Measurements from ENCODE around the gene COL28A1. TPM values are rescaled to one million over a fixed set of nuclear protein-coding genes. Genes with fewer than 3 reads are reported as not detected.

The COL28A1 gene
- total RNA-seq, 1 experiment from 2014 or later = 7.3 TPM

DNA sequence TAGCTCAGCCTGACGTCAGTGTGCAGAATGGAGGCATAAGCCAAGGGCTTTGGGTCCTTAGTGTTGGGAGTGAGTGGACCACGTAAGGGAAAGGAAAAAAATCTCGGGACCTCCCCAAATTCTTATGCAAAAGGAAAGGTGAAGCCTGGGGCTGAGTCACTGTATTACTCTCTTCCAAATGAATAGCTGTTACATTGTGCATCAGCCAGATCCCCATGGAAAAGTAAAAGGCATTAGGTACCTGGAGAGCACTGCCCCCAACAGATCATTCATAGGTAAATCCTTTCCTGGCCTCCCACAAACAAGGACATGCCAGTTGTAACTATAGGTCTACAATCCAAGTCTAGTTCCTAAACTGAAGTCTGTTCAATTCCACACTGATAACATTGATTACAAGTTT, 182.8 kb downstream of the COL28A1 start:
- intact Hi-C loops (cut with micrococcal nuclease; ENCODE audit: unreplicated experiment) = loop anchor here (5.0 kb wide), 2 partner anchors 86 to 251 kb away; no protein-coding TSS in a partner anchor
- DNase-seq = no peak
- H3K9me3 Mint-ChIP-seq (ENCODE audit: unreplicated experiment) = no peaks in the 10 kb centered on the region
- CTCF ChIA-PET = no interaction called here
- no TSS peak for BruUV-seq (replicated peaks)
- Histone ChIP-seq H3K4me1 (peaks cover 12% of the 10 kb centered on the region; the same call in 1 of the 2 replicates), H3K27me3 (replicated peaks; ENCODE audit: control insufficient read depth, insufficient read depth, low read length) (no peaks in the 10 kb centered on the region), H3K4me3 (ENCODE audit: low read depth, low read length) (no peak overlapping the region), H3K9me3 (no peaks in the 10 kb centered on the region), H3K36me3 (ENCODE audit: control insufficient read depth, insufficient read depth, low read length) (no peaks in the 10 kb centered on the region)
- H3K4me3 Mint-ChIP-seq (ENCODE audit: unreplicated experiment) = no peak overlapping the region
- no peaks in the 10 kb centered on the region for H3K36me3 Mint-ChIP-seq (ENCODE audit: insufficient read depth, unreplicated experiment)
- H3K27me3 Mint-ChIP-seq (ENCODE audit: insufficient read depth, unreplicated experiment) = no peaks in the 10 kb centered on the region
- POLR2A ChIA-PET = no interaction called here
- peaks cover 16% of the 10 kb centered on the region for H3K4me1 Mint-ChIP-seq (ENCODE audit: low read depth, unreplicated experiment)
- no peak overlapping the region for H3K27ac Mint-ChIP-seq (ENCODE audit: unreplicated experiment)
- TF ChIP-seq, protein P1, sequence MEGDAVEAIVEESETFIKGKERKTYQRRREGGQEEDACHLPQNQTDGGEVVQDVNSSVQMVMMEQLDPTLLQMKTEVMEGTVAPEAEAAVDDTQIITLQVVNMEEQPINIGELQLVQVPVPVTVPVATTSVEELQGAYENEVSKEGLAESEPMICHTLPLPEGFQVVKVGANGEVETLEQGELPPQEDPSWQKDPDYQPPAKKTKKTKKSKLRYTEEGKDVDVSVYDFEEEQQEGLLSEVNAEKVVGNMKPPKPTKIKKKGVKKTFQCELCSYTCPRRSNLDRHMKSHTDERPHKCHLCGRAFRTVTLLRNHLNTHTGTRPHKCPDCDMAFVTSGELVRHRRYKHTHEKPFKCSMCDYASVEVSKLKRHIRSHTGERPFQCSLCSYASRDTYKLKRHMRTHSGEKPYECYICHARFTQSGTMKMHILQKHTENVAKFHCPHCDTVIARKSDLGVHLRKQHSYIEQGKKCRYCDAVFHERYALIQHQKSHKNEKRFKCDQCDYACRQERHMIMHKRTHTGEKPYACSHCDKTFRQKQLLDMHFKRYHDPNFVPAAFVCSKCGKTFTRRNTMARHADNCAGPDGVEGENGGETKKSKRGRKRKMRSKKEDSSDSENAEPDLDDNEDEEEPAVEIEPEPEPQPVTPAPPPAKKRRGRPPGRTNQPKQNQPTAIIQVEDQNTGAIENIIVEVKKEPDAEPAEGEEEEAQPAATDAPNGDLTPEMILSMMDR (IDR thresholded peaks at IDR 0.05; ENCODE audit: insufficient read depth in 1 of 2, low read depth in 1 of 2, low read length in 1 of 2, severe bottlenecking in 1 of 2, unreplicated experiment in 1 of 2) = peak; percentile 15 to 20

DNA sequence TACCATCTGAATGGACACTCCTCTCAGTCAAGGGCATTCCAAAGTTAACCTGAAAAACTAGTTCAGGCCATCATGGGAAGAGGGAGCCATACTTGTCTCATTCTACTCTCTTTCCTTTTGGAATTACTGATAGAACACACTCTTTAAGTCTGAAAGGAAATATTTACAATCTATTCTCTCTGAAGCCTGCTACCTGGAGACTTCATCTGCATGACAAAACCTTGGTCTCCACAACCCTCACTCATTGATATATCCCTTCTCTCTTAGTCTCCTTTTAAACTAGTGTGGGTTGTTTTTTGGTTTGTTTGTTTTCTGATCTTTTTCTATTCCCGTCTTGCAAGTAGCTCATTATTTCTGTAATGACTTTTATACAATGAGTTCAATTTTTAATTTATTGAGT, 183.8 kb downstream of the COL28A1 start:
- no TSS peak for BruUV-seq (replicated peaks)
- H3K27me3 ChIP-seq (replicated peaks; ENCODE audit: control insufficient read depth, insufficient read depth, low read length) = no peaks in the 10 kb centered on the region
- Mint-ChIP-seq H3K36me3 (ENCODE audit: insufficient read depth, unreplicated experiment) (no peaks in the 10 kb centered on the region), H3K27ac (ENCODE audit: unreplicated experiment) (no peak overlapping the region), H3K9me3 (ENCODE audit: unreplicated experiment) (no peaks in the 10 kb centered on the region), H3K4me3 (ENCODE audit: unreplicated experiment) (no peak overlapping the region), H3K27me3 (ENCODE audit: insufficient read depth, unreplicated experiment) (no peaks in the 10 kb centered on the region), H3K4me1 (ENCODE audit: low read depth, unreplicated experiment) (peaks cover 16% of the 10 kb centered on the region)
- DNase-seq = no peak
- intact Hi-C loops (cut with micrococcal nuclease; ENCODE audit: unreplicated experiment) = loop anchor here (5.0 kb wide), 2 partner anchors 85 to 250 kb away; no protein-coding TSS in a partner anchor
- TF ChIP-seq, protein P1 (IDR thresholded peaks at IDR 0.05; ENCODE audit: insufficient read depth in 1 of 2, low read depth in 1 of 2, low read length in 1 of 2, severe bottlenecking in 1 of 2, unreplicated experiment in 1 of 2) = no peak
- H3K4me1 ChIP-seq = peaks cover 12% of the 10 kb centered on the region; the same call in 1 of the 2 replicates
- H3K4me3 ChIP-seq (ENCODE audit: low read depth, low read length) = no peak overlapping the region
- ChIA-PET CTCF (no interaction called here), POLR2A (no interaction called here)
- H3K9me3 ChIP-seq = no peaks in the 10 kb centered on the region
- no peaks in the 10 kb centered on the region for H3K36me3 ChIP-seq (ENCODE audit: control insufficient read depth, insufficient read depth, low read length)

DNA sequence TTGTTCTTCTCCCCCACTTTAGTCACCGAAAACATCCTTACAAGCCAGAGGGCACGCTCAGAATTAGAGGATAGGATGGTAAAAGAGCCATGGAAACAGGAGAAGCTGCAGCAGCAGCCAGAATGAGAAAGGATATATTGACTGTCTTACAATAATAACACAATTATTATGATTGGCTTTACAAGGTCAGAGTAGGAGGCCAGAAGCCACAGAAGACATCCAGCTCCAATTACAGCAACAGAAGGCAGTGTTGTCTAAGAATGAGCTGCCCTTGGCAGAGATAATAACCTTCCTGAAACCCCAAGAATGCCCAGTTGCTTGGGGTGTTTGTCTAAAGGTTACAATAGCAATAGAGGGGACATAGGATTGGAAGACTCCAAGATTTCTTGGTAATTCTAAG, 184.5 kb downstream of the COL28A1 start:
- Mint-ChIP-seq H3K4me1 (ENCODE audit: low read depth, unreplicated experiment) (peaks cover 16% of the 10 kb centered on the region), H3K36me3 (ENCODE audit: insufficient read depth, unreplicated experiment) (no peaks in the 10 kb centered on the region), H3K27me3 (ENCODE audit: insufficient read depth, unreplicated experiment) (no peaks in the 10 kb centered on the region), H3K9me3 (ENCODE audit: unreplicated experiment) (no peaks in the 10 kb centered on the region), H3K4me3 (ENCODE audit: unreplicated experiment) (no peak overlapping the region), H3K27ac (ENCODE audit: unreplicated experiment) (no peak overlapping the region)
- Histone ChIP-seq H3K36me3 (ENCODE audit: control insufficient read depth, insufficient read depth, low read length) (no peaks in the 10 kb centered on the region), H3K4me3 (ENCODE audit: low read depth, low read length) (no peak overlapping the region), H3K4me1 (peaks cover 12% of the 10 kb centered on the region; the same call in 1 of the 2 replicates), H3K27me3 (replicated peaks; ENCODE audit: control insufficient read depth, insufficient read depth, low read length) (no peaks in the 10 kb centered on the region), H3K9me3 (no peaks in the 10 kb centered on the region)
- ChIA-PET POLR2A (no interaction called here), CTCF (no interaction called here)
- TF ChIP-seq, protein P1 (IDR thresholded peaks at IDR 0.05; ENCODE audit: insufficient read depth in 1 of 2, low read depth in 1 of 2, low read length in 1 of 2, severe bottlenecking in 1 of 2, unreplicated experiment in 1 of 2) = no peak
- no TSS peak for BruUV-seq (replicated peaks)
- no peak for DNase-seq
- intact Hi-C loops (cut with micrococcal nuclease; ENCODE audit: unreplicated experiment) = loop anchor here (5.0 kb wide), 2 partner anchors 84 to 249 kb away; no protein-coding TSS in a partner anchor
